Aorta (tissue), 5 donors: ENCODE data around the gene HNRNPAB. TPM values are rescaled to one million over a fixed set of nuclear protein-coding genes. Genes with fewer than 3 reads are reported as not detected.
"Not testable (repeated sequence)": the region's sequence is repeated elsewhere in the genome, so short reads cannot be mapped to it uniquely, and the experiment has no call there.

Experiments used
- ATAC-seq: fragments of 200-7000 bp; cut with Tn5 transposase; one replicate; pipeline ENCODE4 v1.9.1; 2022; ENCODE audit warnings: moderate library complexity; ENCODE audit not compliant: low FRiP score
- DNase-seq, 2 donors: peaks; one replicate each; pipeline ENCODE4 v3.0.0-alpha.2; 2020
- H3K27ac ChIP-seq, 2 donors: one replicate each; pipeline ENCODE4 v1.5.1; 2013; ENCODE audit warnings: low read length in 2 of 2, mild to moderate bottlenecking in 2 of 2, moderate library complexity in 2 of 2, control low read depth in 1 of 2, inconsistent platforms in 1 of 2, low read depth in 1 of 2
- H3K27me3 ChIP-seq, 2 donors: one replicate each; pipeline ENCODE4 v1.6.1; 2013; ENCODE audit warnings: control low read depth in 1 of 2, low read length in 1 of 2, mild to moderate bottlenecking in 1 of 2, moderate library complexity in 1 of 2; ENCODE audit not compliant: insufficient read depth in 2 of 2, control insufficient read depth in 1 of 2
- H3K36me3 ChIP-seq, 2 donors: one replicate each; pipeline ENCODE4 v1.6.1; 2013; ENCODE audit warnings: control low read depth in 1 of 2, low read length in 1 of 2, mild to moderate bottlenecking in 1 of 2; ENCODE audit not compliant: insufficient read depth in 2 of 2, control insufficient read depth in 1 of 2
- H3K4me1 ChIP-seq, 2 donors: one replicate each; pipeline ENCODE4 v1.6.1; 2013; ENCODE audit warnings: low read length in 2 of 2, control low read depth in 1 of 2, mild to moderate bottlenecking in 1 of 2, moderate library complexity in 1 of 2; ENCODE audit not compliant: insufficient read depth in 2 of 2, control insufficient read depth in 1 of 2
- H3K4me3 ChIP-seq, 2 donors: one replicate each; pipeline ENCODE4 v1.5.1; 2013; ENCODE audit warnings: low read length in 2 of 2, control low read depth in 1 of 2, mild to moderate bottlenecking in 1 of 2
- H3K9me3 ChIP-seq: one replicate; pipeline ENCODE4 v1.6.1; 2013; ENCODE audit warnings: mild to moderate bottlenecking, low read length; ENCODE audit not compliant: control insufficient read depth
- WGBS, 2 donors: extraction: QIAGEN DNeasy Blood & Tissue Kit; methylation state at CpG; one replicate each; pipeline ENCODE4 v1.1.7; 2013; 5-methylcytosine and 5-hydroxymethylcytosine counted together
- intact Hi-C, 2 donors: fragments of 100-400 bp; cut with DNase I; formaldehyde crosslinking; loops; one replicate each; pipeline versions ENCODE4 v1.14.2 to v1.15.0; 2022
- polyA plus RNA-seq, 2 donors: library from polyadenylated mRNA; stranded (reverse); fragments of 200-250 nt; gene quantifications; one replicate each; pipeline ENCODE4 v1.2.3, GENCODE V29; 2013
- total RNA-seq, 2 donors: library from RNA; stranded (reverse); fragmentation: NEBNext Ultra II Directional; extraction: Animal tissue kit (Norgen Biotek cat#: 25700); gene quantifications; one replicate each; pipeline ENCODE4 v1.2.1, GENCODE V29; 2021
- donor health status: healthy with polysubstance abuse.
- donor health status: Bipolar disorder and iron deficiency.
- donor health status: DM: no; HTN: no; CAD: no.
- donor health status: DM: no; HTN: no; CAD: no.
- donor health status: DM: yes; HTN: yes; CAD: no.

HNRNPAB gene
- total and polyA plus RNA-seq, 4 donors: 62.5 to 112 (median 82.7) TPM

GRCh38 chr5:178247481-178248456 is 43.4 kb downstream of the HNRNPAB start:
- Histone ChIP-seq H3K36me3 (no peaks in the 10 kb centered on the region), H3K27ac (no peak overlapping the region), H3K9me3 (no peaks in the 10 kb centered on the region), H3K4me1 (no peaks in the 10 kb centered on the region), H3K27me3 (no peaks in the 10 kb centered on the region), H3K4me3 (no peak overlapping the region)
- DNase-seq (no peak), ATAC-seq (no peak)
- intact Hi-C loops: no loop called here
- WGBS, 2 donors: 78 to 79% methylated on average over 24 of the region's 24 CpGs

GRCh38 chr5:178248750-178249149 is 44.4 kb downstream of the HNRNPAB start:
- intact Hi-C loops: no loop called here
- no peaks in the 10 kb centered on the region for H3K27me3 ChIP-seq
- no peak overlapping the region for H3K4me3 ChIP-seq
- H3K4me1 ChIP-seq: no peaks in the 10 kb centered on the region
- no peaks in the 10 kb centered on the region for H3K36me3 ChIP-seq
- H3K27ac ChIP-seq: no peak overlapping the region
- H3K9me3 ChIP-seq: no peaks in the 10 kb centered on the region
- WGBS, 2 donors: 89 to 93% methylated on average over 17 to 18 of the region's 18 CpGs
- ATAC-seq (no peak), DNase-seq (no peak)

GRCh38 chr5:178249191-178249989 is 45.1 kb downstream of the HNRNPAB start:
- intact Hi-C loops: no loop called here
- H3K36me3 ChIP-seq: no peaks in the 10 kb centered on the region
- no peak for ATAC-seq
- no peaks in the 10 kb centered on the region for H3K9me3 ChIP-seq
- no peaks in the 10 kb centered on the region for H3K27me3 ChIP-seq
- no peak overlapping the region for H3K27ac ChIP-seq
- WGBS, 2 donors: 71 to 76% methylated on average over 13 of the region's 13 CpGs
- no peaks in the 10 kb centered on the region for H3K4me1 ChIP-seq
- H3K4me3 ChIP-seq: no peak overlapping the region
- no peak for DNase-seq

GRCh38 chr5:178250263-178250662 is 45.9 kb downstream of the HNRNPAB start:
- intact Hi-C loops: no loop called here
- no peak for ATAC-seq

GRCh38 chr5:178252258-178252657 is 47.9 kb downstream of the HNRNPAB start:
- no peaks in the 10 kb centered on the region for H3K9me3 ChIP-seq
- no peak overlapping the region for H3K4me3 ChIP-seq
- intact Hi-C loops: no loop called here
- no peak overlapping the region for H3K27ac ChIP-seq
- no peaks in the 10 kb centered on the region for H3K36me3 ChIP-seq
- WGBS, 2 donors: 77 to 83% methylated on average over 8 of the region's 8 CpGs
- ATAC-seq (no peak), DNase-seq (no peak)
- H3K27me3 ChIP-seq: no peaks in the 10 kb centered on the region
- H3K4me1 ChIP-seq: no peaks in the 10 kb centered on the region

More at GRCh38 chr5:178250263-178250662, 45.9 kb downstream of the HNRNPAB start:
- Histone ChIP-seq H3K9me3 (no peaks in the 10 kb centered on the region), H3K4me1 (no peaks in the 10 kb centered on the region), H3K4me3 (no peak overlapping the region), H3K36me3 (no peaks in the 10 kb centered on the region), H3K27ac (no peak overlapping the region), H3K27me3 (no peaks in the 10 kb centered on the region)
- DNase-seq: no peak
- 72 to 75% methylated on average over 6 of the region's 6 CpGs for WGBS, 2 donors

- DNase-seq, H3K27me3 ChIP-seq, H3K9me3 ChIP-seq, H3K27ac ChIP-seq, ATAC-seq, H3K36me3 ChIP-seq, H3K4me3 ChIP-seq, H3K4me1 ChIP-seq, intact Hi-C loops: not testable (repeated sequence)
- WGBS, 2 donors: 90 to 92% methylated on average over 18 of the region's 18 CpGs
These were observed 49.3 kb downstream of the HNRNPAB start for GRCh38 chr5:178253632-178254031.

GRCh38 chr5:178256746-178257145 is 52.4 kb downstream of the HNRNPAB start:
- no peak overlapping the region for H3K4me3 ChIP-seq
- H3K27me3 ChIP-seq: no peaks in the 10 kb centered on the region
- intact Hi-C loops: no loop called here
- ATAC-seq (no peak), DNase-seq (no peak)
- no peaks in the 10 kb centered on the region for H3K36me3 ChIP-seq
- no peaks in the 10 kb centered on the region for H3K9me3 ChIP-seq
- H3K4me1 ChIP-seq: no peaks in the 10 kb centered on the region
- H3K27ac ChIP-seq: no peak overlapping the region
- WGBS, 2 donors: 81 to 84% methylated on average over 19 of the region's 19 CpGs

GRCh38 chr5:178257650-178258049 is 53.3 kb downstream of the HNRNPAB start:
- peak; percentile 17 for ATAC-seq

More at GRCh38 chr5:178257650-178258049, 53.3 kb downstream of the HNRNPAB start:
- Histone ChIP-seq H3K4me3 (no peak overlapping the region), H3K27ac (no peak overlapping the region), H3K4me1 (no peaks in the 10 kb centered on the region), H3K36me3 (no peaks in the 10 kb centered on the region), H3K27me3 (no peaks in the 10 kb centered on the region), H3K9me3 (no peaks in the 10 kb centered on the region)
- no peak for DNase-seq
- 84 to 92% methylated on average over 4 of the region's 4 CpGs for WGBS, 2 donors
- intact Hi-C loops: no loop called here
